Breast epithelium (tissue), 3 donors: ENCODE data around the gene LGALS9.

ENCODE experiments used
- POLR2A ChIP-seq: fragments of 450-650 bp; IDR thresholded peaks from one replicate; pipeline ENCODE4 v1.6.1; 2016; ENCODE audit warnings: antibody characterized with exemption, mild to moderate bottlenecking, moderate library complexity
- POLR2AphosphoS5 ChIP-seq, 3 donors: sonication (generic); formaldehyde crosslinking; IDR thresholded peaks; one replicate each; pipeline ENCODE4 v1.6.1; 2017; ENCODE audit warnings: antibody characterized with exemption in 3 of 3

DNA sequence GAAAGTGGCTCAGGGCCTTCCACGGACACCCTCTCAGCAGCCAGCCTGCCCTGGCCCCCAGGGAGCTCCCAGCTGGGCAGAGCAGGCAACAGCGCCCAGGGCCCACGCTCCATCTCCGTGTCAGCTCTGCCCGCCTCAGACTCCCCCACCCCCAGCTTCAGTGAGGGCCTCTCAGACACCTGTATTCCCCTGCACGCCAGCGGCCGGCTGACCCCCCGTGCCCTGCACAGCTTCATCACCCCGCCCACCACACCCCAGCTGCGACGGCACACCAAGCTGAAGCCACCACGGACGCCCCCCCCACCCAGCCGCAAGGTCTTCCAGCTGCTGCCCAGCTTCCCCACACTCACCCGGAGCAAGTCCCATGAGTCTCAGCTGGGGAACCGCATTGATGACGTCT is 48.3 kb upstream of the LGALS9 start:
- TF ChIP-seq POLR2AphosphoS5 (IDR thresholded peaks at IDR 0.05) (no peak), POLR2A (no peak)
